Stimulated activated effector memory CD8-positive, alpha-beta T cell treated with anti-CD3 and anti-CD28 coated beads, Interleukin-12 subunit alpha, Interleukin-12 subunit beta, amount 100 ng/mL, for 72 hours (primary cell): ENCODE results near the gene CER1.

Experiments used
- ATAC-seq: fragments of 150-1000 bp; cut with Tn5 transposase; 2 replicates; pipeline ENCODE4 v1.10.0; 2021
- DNase-seq, 2 donors: peaks; one replicate each; pipeline ENCODE4 v3.0.0; 2021 to 2022; ENCODE audit warnings: low spot score in 2 of 2
- H3K27ac Mint-ChIP-seq: one replicate; pipeline ENCODE4 v1.8.0; 2022; ENCODE audit warnings: mild to moderate bottlenecking, mixed read lengths
- H3K36me3 Mint-ChIP-seq: one replicate; pipeline ENCODE4 v1.8.0; 2022; ENCODE audit warnings: mild to moderate bottlenecking, mixed read lengths
- H3K4me1 Mint-ChIP-seq: one replicate; pipeline ENCODE4 v1.8.0; 2022; ENCODE audit warnings: mixed read lengths
- H3K4me3 Mint-ChIP-seq: one replicate; pipeline ENCODE4 v1.8.0; 2022; ENCODE audit warnings: mild to moderate bottlenecking, mixed read lengths
- H3K9me3 Mint-ChIP-seq: one replicate; pipeline ENCODE4 v1.8.0; 2022; ENCODE audit warnings: mixed read lengths

Gene CER1

DNA sequence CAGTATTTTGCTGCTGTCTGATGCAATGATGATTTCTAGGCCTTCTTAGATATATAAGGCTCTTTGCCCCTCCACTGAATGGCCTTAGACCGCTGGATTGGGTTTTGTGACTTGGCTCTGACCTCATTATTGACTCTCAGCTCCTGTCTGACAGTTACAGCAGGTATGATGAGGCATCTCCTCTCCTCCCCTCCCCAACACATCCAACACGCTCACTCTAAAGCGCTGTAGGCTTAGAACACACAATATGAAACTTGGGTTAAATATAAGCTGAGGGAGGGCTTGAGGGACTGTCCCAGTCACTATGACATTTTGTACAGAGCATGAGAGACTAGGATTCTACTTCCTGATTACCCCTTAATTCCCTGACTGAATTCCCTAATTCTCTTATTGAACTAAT, 18.8 kb upstream of the CER1 start:
- Mint-ChIP-seq H3K4me3 (no peak overlapping the region), H3K9me3 (no peaks in the 10 kb centered on the region), H3K27ac (no peak overlapping the region), H3K36me3 (no peaks in the 10 kb centered on the region), H3K4me1 (no peaks in the 10 kb centered on the region)
- no peak for DNase-seq
- no peak for ATAC-seq

DNA sequence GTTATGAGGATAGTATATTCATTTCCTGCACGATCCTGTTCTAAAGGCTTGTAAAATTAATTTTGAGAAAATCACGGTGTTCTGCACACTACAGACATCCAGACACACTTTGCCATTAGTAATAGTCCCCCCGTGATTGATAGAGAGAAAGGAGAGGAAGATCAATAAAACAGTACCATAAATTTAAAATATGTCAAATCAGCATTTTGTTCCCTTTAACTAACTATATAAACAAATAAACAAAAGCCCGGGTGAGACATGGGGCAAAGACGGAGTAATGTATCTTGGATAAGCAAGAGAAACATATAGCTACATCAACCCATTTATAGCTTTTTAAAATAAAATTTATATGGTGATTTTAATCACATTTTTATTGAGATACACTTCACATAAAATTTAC, 10.6 kb upstream of the CER1 start:
- no peak for DNase-seq
- ATAC-seq: no peak
- Mint-ChIP-seq H3K27ac (no peak overlapping the region), H3K9me3 (no peaks in the 10 kb centered on the region), H3K4me3 (no peak overlapping the region), H3K4me1 (no peaks in the 10 kb centered on the region), H3K36me3 (no peaks in the 10 kb centered on the region)

DNA sequence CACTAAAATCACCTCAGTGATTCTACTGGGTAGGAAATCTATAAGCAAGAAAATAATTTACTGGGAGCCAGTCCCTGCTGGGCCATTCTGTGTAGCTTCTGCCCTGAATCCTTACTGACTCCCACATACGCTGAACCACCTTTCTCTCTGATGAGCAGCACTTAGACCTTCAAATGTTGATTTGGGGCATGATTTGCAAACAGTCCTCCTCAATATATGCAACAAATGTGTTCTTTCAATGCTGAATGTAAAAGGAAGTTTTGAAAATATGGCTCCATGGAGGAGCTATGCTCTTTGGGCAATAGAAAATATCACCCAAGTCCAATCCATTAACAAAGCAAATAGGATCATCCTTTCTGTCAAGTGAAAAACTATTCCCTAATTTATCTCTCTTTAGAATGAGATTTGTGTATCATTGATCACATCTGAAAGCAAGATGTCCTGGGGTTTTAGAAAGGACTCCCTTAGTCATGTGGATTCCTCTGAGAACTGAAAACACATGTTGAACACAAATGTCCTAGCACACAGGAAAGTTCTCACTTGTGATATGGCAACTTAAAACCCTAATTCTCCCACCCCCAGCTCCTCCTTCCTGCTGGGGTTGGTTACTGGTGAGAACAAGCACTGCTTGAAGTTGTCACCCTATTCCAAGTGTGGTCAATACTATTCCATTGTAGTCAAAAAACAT, 8.9 kb upstream of the CER1 start:
- ATAC-seq (no peak), DNase-seq (no peak)
- Mint-ChIP-seq H3K9me3 (no peaks in the 10 kb centered on the region), H3K27ac (no peak overlapping the region), H3K4me1 (no peaks in the 10 kb centered on the region), H3K36me3 (no peaks in the 10 kb centered on the region), H3K4me3 (no peak overlapping the region)

DNA sequence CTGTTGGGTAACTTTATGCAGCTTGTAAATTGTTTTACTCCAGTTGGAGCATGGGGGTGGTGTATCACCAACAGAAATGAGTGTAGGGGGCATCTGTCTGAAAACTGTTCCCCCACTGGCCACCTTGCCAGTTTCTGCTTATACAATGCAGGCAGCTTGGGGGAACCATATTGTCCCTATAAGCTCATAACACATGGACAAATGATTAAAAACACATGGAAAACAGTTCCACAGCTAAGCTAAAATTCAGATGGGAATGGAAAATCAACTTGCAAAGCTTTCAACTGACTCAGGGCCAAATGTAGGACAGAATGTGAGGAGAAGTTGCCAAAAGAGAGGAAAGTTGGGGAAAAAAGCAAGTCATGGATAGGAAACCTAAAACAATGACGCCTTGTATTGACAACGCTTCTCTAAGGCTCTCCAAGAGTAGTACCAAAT, 7.9 kb upstream of the CER1 start:
- Mint-ChIP-seq H3K27ac (no peak overlapping the region), H3K36me3 (no peaks in the 10 kb centered on the region), H3K4me1 (no peaks in the 10 kb centered on the region), H3K4me3 (no peak overlapping the region), H3K9me3 (no peaks in the 10 kb centered on the region)
- DNase-seq (no peak), ATAC-seq (no peak)

DNA sequence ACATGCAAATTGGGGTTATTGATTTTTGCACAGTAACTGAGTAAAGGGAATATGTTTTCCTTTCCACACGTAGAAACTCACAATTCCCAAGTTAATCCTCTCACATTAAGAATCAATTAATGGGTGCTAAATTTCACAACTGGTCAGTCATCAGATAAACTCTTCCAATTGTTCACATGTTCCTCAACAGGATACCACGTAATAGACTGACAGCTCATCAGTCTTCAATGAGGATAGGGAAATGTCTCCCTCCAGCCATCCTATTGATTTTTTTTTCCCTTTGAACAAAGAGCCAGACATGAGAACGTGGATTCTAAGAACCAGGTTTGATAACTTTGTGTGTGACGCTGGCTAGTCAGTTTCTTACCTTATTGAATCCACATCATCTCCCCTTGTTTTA, 768 bp upstream of the CER1 start:
- H3K4me1 Mint-ChIP-seq: no peaks in the 10 kb centered on the region
- no peaks in the 10 kb centered on the region for H3K36me3 Mint-ChIP-seq
- DNase-seq (no peak), ATAC-seq (no peak)
- H3K27ac Mint-ChIP-seq: no peak overlapping the region
- no peaks in the 10 kb centered on the region for H3K9me3 Mint-ChIP-seq
- H3K4me3 Mint-ChIP-seq: no peak overlapping the region

DNA sequence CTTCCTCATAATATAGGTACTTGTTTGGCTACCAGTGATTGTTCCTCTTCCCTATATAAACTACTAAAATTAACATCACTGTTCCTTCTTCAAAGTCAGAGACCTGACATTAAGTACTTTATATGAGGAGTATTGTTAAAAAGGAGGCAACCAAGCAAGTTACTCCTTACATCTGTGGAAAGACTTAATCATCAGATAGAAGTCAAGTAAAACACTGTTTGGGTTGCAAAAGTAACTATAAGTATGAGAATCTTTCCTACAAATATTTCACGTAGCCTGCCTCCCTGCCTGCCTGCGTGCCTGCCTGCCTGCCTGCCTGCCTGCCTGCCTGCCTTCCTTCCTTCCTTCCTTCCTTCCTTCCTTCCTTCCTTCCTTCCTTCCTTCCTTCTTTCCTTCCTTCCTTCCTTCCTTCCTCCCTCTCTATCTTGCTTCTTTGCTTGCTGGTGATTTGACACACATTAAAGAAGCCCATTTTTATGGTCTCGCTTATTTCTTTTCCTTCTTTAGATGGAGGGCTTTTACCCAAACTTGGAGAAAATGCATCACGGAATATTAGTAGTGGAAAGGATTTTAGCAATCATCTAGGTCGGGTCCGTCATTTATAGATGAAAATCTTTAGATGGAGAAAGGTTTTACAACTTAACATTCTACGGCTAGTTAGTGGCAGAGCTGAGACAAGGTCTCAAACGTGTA, 3.2 kb downstream of the CER1 start:
- H3K27ac Mint-ChIP-seq: no peak overlapping the region
- DNase-seq (no peak), ATAC-seq (no peak)
- H3K36me3 Mint-ChIP-seq: no peaks in the 10 kb centered on the region
- no peaks in the 10 kb centered on the region for H3K9me3 Mint-ChIP-seq
- H3K4me1 Mint-ChIP-seq: no peaks in the 10 kb centered on the region
- no peak overlapping the region for H3K4me3 Mint-ChIP-seq

DNA sequence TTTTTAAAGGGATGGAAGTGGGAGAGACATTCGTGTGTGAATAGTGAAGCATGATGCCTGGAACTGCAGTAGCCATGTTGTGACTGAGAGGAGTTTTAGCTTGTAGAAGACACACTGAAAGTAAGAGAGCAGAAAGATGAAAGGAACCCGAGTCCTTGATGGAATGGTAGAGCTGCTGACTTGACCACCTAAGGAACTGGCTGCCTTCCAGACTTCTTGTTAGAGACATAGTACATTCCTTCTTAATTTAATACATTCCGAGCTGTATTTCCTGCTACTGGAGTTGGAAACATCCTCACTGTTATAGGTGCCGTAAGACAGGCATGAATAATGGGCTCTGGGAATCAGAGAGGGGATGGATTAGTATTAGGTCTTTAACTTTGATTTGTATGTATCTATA, 7.4 kb downstream of the CER1 start:
- no peak overlapping the region for H3K4me3 Mint-ChIP-seq
- DNase-seq (no peak), ATAC-seq (no peak)
- H3K9me3 Mint-ChIP-seq: peaks cover 2% of the 10 kb centered on the region
- no peaks in the 10 kb centered on the region for H3K4me1 Mint-ChIP-seq
- no peak overlapping the region for H3K27ac Mint-ChIP-seq
- no peaks in the 10 kb centered on the region for H3K36me3 Mint-ChIP-seq

DNA sequence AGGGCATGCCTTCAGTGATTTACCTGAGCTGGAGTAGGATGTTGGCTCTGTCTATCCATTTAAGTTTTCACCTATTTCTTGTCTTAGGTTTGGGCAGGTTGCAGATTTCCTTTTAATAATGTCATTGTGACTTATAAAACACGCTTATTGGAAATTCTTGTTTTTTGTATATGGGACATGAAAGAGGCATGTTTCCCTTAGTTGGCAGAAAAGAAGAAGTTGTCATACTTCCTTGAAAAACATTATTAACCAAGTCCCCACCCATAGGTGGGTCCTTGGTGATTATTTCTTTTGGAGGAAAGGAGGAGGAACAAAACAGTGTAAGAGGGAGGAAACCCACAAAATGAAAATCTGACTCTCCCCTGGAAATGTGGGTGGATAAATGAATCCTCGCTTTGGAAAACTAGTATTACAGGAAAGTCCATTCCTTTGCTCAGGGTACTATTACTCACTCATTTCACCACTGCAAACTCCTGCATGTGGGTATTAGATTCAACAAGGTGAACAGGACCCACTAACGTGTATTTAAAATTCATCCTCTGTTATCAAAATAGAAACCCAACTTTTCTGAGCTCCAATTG, 9.3 kb downstream of the CER1 start:
- H3K4me3 Mint-ChIP-seq: no peak overlapping the region
- no peaks in the 10 kb centered on the region for H3K36me3 Mint-ChIP-seq
- no peak for DNase-seq
- ATAC-seq: no peak
- H3K4me1 Mint-ChIP-seq: no peaks in the 10 kb centered on the region
- no peak overlapping the region for H3K27ac Mint-ChIP-seq
- peaks cover 6% of the 10 kb centered on the region for H3K9me3 Mint-ChIP-seq

DNA sequence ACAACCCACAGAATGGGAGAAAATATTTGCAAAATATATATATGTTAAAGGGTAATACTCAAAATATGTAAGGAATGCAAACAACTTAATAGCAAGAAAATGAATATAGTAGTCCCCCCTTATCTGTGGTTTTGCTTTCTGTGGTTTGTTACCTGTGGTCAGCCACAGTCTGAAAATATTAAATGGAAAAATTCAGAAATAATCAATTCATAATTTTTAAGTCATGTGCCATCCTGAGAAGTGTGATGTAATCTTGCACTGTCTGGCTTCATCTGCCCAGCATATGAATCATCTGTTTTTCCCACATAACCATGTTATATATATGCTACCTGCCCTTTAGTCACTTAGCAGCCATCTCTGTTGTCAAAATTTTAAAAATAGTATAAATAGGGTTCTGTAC, 11.7 kb downstream of the CER1 start:
- Mint-ChIP-seq H3K4me1 (no peaks in the 10 kb centered on the region), H3K4me3 (no peak overlapping the region), H3K27ac (no peak overlapping the region), H3K36me3 (no peaks in the 10 kb centered on the region), H3K9me3 (peaks cover 14% of the 10 kb centered on the region)
- DNase-seq (no peak), ATAC-seq (no peak)

DNA sequence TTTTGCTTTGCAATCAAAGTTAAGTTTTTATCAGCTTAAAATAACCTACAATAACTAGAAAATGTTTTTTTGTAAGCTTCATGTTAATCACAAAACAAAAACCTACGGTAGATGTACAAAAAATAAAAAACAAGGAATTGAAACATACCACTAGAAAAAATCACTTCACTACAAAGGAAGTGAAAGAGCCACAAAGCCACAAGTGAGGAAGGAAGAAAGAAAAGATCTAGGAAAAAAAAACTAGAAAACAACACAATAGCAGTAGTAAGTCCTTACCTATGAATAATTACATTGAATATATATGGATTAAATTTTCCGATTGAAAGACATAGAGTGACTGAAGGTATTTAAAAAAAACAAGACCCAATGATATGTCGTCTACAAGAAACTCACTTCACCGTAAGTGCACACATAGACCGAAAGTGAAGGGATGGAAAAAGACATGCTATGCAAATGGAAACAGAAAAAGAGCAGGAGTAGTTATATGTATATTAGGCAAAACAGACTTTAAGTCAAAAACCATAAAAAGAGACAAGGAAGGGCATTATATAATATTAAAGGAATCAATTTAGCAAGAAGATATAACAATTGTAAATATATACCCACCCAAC, 15.9 kb downstream of the CER1 start:
- DNase-seq (no peak), ATAC-seq (no peak)
- Mint-ChIP-seq H3K4me1 (no peaks in the 10 kb centered on the region), H3K36me3 (no peaks in the 10 kb centered on the region), H3K4me3 (no peak overlapping the region), H3K27ac (no peak overlapping the region), H3K9me3 (peaks cover 22% of the 10 kb centered on the region)

DNA sequence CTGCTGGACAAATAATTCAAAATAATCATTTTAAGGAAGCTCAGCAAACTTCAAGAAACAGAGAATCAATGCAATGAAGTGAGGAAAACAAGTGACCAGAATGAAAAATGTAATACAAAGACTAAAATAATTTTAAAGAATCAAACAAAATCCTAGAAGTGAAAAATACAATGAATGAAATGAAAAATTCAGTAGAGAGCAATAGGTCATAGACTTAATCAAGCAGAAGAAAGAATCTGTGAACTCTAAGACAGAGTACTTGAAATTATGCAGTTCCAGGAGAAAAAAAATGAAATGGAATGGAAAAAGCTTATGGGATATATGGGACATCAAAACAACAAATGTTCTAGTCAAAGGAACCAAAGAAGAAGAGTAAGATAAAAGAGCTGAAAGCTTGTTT, 17.5 kb downstream of the CER1 start:
- Mint-ChIP-seq H3K27ac (no peak overlapping the region), H3K4me1 (no peaks in the 10 kb centered on the region), H3K36me3 (no peaks in the 10 kb centered on the region), H3K4me3 (no peak overlapping the region), H3K9me3 (peaks cover 20% of the 10 kb centered on the region)
- DNase-seq (no peak), ATAC-seq (no peak)

DNA sequence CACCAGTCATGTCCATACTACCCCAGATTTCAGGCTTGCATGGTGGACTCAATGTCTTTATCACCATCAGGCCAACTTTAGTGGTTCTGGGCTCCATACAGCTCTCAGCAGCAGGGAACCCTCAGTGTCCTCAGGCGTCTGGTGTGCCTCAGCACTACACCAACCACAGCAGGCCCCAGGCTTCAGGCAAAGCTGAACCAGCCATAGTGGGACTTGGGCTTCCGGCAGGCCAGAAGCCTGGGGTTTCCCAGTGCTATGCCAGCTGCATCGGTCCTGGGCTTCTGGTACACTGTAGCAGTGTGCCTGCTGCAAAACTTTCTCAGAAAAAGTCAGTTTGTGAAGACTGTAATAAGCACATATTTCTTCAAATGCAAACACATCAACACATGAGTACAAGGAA, 18.3 kb downstream of the CER1 start:
- no peak overlapping the region for H3K27ac Mint-ChIP-seq
- H3K4me1 Mint-ChIP-seq: no peaks in the 10 kb centered on the region
- no peak overlapping the region for H3K4me3 Mint-ChIP-seq
- peaks cover 20% of the 10 kb centered on the region for H3K9me3 Mint-ChIP-seq
- H3K36me3 Mint-ChIP-seq: no peaks in the 10 kb centered on the region
- DNase-seq (no peak), ATAC-seq (no peak)

DNA sequence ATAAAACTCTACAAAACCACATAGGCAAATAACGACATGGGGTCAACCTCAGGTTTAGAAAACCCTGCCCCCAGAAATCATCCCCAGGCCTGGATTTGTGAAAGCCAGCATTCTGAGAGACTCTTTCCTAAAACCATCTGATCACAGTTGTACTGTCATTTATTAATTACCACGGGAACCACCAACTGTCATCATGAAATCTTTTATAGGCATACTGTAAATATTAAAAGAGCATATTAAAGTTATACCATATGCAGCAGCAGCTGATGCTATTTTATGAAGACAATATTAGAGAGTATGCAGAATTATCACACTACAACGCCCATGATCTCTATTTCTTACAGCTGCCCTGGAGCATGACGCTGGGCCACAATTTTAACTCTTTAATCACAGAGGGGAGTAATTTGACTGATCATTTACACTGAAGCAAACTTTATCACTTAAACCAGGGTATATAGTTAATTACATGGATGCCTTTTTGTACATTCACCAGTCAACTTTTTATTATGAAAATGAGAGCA, 20.3 kb downstream of the CER1 start:
- H3K27ac Mint-ChIP-seq: no peak overlapping the region
- peaks cover 16% of the 10 kb centered on the region for H3K9me3 Mint-ChIP-seq
- no peaks in the 10 kb centered on the region for H3K4me1 Mint-ChIP-seq
- no peak overlapping the region for H3K4me3 Mint-ChIP-seq
- no peaks in the 10 kb centered on the region for H3K36me3 Mint-ChIP-seq
- DNase-seq: no peak
- ATAC-seq: no peak

DNA sequence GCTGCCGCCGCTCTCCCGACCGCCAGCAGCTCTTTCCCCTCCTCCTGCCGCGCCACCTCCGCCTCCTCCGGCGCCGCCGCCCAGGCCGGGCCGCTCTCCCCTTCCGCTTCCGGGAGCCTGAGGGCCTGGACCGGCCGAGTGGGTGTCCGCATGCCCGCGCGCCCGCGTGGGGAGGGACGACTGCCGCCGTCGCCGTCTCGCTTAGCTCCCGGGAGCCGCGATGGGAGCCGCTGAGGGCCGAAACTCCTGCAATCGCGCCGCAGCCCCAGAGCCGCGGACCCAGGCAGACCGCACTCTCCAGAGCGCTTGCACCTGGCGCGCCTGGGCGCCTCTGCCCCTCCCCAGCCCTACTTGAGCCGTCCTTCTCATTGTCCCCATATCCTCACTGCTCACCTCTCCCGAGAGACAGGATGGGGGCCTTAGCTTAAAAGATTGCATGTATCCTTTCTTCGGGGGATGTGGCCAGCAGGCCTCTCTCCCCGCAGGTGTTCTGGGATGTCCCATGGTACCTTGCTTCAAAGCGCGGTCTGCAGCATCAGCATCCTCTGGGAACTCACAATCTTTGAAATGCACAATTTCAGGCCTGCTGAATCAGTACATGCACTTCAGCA, 29.2 kb downstream of the CER1 start, which contains the start of gene ZDHHC21:
Gene ZDHHC21 (minus strand): TSS at position 182 of the 611 bp plus-strand sequence. CDS start 19,092 bp downstream, outside the sequence.
- Mint-ChIP-seq H3K4me1 (peaks cover 42% of the 10 kb centered on the region), H3K4me3 (peak within 1 kb of the TSS; percentile 88), H3K9me3 (no peaks in the 10 kb centered on the region), H3K27ac (peak within 1 kb of the TSS; percentile 94), H3K36me3 (peaks cover 12% of the 10 kb centered on the region)
- DNase-seq (peak; percentile 52 to 82), ATAC-seq (peak; percentile 93)
